Stromal cell of bone marrow (primary cell): Measurements from ENCODE around the gene PPP1R12B.
"Not testable (repeated sequence)": the region's sequence is repeated elsewhere in the genome, so short reads cannot be mapped to it uniquely, and the experiment has no call there.

Experiments used
- DNase-seq: peaks from one replicate; pipeline ENCODE4 v3.0.0-alpha.2; 2012; ENCODE audit warnings: low read depth

Gene PPP1R12B

DNA sequence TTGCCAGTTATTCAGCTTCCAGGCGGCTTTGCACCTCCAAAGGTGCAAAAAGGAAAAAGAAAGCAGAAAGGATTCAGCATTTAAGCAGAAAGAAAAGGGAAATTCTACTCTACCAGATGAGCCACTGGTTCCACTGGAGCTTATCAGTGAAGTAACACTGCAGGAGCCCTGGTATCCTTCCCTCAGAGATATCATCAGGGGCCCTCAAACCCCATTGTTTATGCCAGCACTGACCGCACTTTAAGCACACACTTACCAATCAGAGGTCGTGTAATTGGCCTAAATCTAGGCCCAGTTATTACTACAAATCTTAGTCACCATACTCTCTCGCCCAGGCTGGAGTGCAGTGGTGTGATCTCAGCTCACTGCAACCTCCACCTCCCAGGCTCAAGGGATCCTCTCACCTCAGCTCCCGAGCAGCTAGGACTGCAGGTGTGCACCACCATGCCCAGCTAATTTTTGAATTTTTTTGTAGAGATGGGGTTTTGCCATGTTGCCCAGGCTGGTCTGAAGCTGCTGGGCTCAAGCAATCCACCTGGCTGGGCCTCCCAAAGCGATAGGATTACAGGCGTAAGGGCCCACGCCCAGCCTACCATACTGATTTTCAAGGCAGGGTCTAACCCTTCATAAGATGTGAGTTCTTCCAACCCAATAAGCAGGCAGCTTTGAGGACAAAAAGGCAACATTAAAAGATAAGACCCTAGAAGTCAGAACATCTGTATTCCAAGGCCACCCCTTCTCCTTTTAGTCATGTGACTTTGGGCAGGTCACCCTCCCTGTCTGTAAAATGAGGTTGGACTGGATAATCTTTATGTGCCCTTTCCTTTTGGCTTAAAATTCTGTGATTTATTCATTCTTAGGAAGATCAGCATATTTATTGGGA lies 236.4 kb downstream of the PPP1R12B start:
- no peak for DNase-seq

DNA sequence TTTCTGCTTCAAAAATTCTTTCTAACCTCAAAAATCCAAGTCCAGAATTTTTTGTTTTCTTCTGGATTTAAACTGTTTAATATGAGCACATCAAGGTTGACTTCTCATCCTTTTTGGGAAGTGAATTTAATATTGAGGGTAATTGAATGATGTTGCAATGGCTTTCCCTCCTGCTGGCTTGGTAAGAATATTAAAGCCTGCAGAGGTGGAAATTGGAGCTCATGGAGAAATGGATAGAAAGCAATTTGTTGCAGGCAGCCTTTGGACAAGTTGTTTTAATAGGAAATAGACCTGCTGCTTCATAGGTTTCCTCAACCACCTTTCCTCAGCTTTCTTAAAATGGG lies 237.1 kb downstream of the PPP1R12B start:
- no peak for DNase-seq

DNA sequence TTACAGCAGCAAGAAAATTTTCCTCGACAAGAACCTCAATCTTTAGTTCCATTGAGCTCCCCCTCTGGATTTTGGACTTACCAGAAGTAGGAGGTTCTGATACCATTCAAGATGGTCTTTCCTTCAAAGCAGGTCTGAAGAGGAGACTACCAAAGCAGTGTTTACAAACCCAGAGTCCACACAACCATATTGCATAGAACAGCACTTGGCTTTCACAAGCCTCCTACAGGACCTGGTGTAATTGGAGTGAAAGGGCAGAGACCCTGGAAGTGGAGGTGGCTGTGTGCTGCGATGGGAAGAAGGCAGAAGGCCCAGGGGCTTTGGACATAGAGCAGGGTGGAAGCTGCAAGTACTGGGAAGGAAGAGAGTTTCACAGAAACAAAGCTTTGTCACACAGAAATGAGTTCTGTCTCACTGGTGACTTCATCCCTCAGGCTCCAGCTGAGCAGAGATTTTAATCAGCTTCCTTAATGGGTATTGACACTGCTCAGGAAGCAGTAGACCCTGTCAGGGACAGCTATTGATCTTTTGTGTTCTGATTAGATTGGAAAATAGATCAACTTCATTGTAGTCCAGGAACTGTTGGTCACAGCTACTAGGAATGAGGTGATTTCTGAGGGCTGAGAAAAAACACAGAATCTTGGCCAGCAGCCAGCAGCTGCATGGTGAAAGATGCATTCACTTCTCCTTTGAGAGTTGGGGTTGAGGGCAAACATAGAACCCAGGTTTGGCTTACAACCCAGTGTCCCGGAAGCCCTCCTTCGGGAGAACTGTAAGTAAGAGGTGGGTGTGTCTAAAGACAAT lies 237.7 kb downstream of the PPP1R12B start:
- DNase-seq: peak; percentile 33

DNA sequence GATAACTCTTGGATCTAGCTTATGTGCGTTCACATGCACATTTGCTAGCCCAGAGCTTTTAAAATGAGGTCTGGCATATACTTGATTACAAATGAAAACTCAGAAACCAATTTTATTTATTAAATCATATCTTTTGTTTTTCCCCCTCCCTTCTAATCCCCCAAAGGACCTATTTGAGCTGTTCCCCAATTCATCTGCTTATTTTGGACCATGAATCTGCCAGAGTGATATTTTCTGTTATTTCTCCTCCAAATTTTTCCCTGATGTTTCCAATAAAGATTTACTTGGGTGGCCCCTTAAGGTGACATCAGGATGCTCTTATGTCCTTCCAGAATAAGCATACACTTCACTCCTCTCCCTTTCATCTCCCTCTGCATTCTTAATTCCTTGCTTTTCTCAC lies 238.4 kb downstream of the PPP1R12B start:
- no peak for DNase-seq

DNA sequence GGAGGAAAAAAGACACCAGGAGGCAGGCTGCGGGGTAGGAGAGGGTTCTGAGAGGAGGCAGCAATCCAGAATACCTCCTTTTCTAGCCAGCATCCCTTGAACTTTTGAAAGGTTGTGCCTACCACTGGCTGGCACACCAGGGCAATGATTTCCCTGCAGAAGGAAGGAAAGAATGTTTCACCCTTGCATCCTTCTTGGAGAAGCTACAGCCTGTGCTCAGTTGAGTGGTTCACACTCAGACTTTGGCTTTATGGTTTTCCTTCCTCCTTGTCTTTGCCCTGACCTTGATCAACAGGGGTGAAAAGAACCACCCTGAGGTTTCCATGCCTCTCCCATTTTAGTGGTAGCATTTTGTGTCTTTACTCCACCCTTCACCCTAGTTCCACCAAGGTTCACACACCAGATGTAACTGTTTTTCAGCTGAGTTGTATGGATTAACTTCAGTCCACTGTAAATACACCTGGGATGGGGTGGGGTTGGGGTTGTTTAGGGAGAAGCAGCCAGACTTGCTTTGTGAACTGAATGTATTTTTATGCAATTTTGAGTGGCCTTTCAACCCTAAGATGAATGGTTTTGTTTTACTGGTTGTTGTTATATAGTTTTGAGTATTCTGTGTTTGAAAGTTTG lies 239.5 kb downstream of the PPP1R12B start:
- no peak for DNase-seq

DNA sequence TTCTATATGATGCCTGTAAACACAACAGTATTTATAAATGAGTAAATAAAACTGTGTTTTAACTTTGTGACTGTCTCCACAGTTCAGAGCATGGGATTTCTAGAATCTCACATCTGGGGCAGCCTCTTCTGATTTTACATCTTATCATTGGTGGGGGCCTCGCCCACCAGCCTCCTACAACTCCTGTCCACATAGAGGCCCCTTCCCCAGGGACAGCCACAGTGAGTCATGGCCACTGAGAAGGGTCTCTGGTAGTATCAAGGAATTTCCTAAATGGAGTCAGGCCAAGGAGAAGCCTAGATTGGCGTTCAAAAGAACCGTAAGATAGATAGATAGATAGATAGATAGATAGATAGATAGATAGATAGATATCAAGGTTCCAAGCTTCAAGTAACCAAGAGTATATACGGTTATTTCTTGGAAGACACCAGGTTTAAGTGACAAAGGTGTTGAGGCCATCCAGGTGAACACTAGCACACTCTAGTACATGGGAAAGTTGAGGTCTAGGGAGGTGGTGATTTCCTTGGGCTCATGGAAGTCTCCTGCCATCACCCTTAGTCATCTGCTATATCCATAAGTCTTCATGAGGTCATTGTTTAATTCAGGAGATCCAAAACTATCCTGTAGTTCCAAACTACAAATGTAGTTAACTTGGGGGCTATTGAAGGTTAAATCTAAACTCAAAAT lies 240.1 kb downstream of the PPP1R12B start:
- DNase-seq: no peak

DNA sequence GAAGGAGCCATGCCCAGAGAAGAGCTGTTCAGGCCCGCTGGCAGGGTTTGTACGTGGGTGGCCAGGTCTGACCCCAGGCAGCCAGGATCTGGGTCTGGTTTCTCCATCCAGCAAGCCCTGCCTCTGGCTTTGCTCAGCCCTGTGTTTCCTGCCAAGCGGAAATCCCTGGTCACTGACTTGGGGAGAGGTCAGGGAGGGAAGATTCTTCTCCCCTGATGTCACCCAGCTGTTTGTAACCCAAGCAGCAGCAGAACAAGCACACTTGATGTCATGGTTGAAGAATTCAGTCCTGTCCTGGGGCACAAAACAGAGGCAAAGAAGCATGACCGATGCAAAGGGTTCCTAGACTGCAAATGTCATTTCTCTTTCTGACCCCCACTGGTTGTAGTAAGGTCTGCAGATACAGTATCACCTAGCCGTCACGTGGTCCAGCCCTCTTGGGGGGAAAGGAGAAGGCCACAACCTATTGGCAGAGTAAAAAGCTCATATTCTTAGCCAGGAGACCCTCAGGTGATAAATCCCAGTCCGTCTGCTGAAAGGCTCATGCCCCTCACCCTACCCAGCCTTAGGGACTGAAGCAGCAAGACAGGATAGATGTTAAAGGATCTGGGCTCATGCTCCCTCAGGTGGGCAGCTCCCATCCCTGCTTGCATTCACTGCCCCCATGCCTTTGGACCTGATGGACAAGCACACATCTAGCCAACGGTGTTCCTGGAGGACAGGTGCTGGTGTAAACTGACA lies 240.9 kb downstream of the PPP1R12B start:
- peak; percentile 98 for DNase-seq

DNA sequence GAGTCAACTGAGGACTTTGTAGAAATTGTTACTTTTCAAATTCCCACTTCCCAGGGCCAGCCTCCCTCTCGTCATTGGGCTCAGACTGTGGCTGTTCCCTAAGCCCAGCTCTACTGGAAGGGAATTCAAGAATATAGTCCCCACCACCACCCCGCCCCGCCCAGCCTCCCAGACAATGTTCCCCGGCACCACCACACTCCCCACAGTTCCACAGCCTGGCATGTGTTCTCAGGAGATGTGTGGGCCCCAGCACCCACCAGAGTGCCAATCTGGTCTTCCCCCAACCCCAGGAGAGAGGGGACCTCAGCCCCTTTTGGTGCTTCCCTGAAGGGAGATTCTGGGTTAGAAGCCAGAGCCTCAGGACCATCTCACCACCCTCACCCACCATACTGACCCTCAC lies 241.6 kb downstream of the PPP1R12B start:
- no peak for DNase-seq

DNA sequence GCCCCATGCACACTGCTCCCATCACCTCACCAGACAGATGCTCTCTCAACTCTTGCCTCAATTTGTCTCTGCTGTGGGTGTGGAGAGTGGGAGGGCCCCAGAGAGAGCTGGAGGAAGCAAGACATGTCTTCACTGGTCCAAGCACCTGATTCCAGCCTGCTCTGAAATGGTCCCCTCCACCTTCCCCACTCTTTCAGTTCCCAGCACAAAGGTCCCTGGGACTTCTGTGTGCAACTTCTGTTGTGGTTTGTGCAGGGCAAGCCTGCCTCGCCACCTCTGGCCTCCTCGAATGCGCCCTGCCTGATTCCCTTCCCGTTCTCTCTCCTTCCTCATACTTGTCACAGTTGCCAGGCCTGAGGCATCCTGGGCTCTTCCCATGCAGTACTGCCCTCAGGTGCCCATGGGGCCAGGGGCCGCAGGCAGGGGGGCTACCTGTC lies 242.5 kb downstream of the PPP1R12B start:
- no peak for DNase-seq

DNA sequence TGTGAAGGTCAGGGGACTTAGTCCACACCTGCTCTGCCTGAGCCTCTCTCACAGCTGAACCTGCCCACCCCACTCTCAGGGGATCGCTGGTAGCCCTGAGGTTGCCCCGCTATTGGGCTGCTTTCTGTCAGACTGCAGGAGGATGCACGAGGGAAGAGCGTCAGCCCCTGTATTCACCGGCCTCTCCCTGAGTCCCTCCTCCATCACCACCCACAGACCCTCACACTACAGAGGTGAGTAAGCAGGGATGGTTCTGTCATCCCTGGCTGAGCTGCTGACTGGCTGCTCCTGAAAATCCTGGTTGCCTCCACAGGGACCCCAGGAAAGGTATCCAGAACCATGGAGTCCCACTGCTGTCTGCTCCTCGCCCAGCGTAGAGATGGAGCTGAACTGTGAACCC lies 243.0 kb downstream of the PPP1R12B start:
- no peak for DNase-seq

DNA sequence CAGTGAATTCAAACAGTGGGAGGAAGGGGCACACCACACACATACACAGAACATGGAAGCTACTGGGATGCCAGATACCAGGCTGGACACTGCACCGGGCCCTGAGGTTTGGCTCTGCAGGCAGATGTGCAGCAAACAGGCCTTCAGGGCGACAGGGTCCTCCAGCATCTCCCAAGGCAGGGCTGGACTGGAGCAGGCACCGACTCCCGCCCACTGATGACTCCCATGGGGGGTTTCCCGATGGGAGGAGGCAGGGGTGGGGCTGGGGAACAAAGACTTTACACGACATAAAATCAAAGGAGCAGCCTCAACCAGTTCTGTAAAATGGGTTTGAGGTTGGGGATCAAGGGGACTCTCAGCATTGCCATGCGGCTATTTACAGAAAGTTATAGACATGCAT lies 243.6 kb downstream of the PPP1R12B start:
- DNase-seq: no peak

DNA sequence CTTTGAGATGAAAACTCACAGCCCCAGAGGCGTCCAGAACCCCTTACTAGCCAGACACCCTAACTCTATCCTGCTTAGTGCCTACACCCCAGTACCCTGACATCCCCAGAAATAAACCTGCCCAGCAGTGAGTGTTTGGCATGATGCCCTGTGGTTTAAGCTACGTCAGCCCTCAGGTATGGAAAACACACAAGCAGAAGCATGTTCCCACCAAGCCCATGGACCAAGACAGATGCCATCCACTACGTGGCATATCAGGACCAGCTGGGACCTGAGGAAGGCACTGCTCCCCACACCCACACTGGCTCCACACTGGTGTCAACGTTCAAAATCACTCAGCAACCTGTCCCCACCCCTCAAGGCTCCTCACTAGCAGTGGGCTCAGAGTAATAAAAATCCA lies 245.3 kb downstream of the PPP1R12B start:
- DNase-seq: no peak

DNA sequence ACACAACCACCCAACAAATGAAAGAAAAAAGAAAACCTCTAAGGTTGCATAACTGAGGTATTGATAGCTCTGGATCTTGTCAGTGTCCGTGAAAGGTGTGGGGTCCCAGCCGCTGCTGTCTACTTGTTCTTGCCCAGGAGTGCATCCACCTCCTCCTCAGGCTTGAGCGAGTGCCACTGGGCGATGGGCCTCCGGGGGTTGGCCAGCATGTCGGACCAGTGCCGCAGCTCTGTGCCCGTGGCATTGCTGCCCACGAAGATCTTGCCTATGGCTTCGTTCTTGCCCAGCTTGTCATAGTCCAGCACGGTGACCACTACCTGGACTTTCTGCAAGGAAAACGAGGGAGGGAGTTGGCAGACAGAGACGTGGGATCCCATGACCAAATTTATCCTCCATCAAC lies 248.1 kb downstream of the PPP1R12B start:
- DNase-seq: no peak

DNA sequence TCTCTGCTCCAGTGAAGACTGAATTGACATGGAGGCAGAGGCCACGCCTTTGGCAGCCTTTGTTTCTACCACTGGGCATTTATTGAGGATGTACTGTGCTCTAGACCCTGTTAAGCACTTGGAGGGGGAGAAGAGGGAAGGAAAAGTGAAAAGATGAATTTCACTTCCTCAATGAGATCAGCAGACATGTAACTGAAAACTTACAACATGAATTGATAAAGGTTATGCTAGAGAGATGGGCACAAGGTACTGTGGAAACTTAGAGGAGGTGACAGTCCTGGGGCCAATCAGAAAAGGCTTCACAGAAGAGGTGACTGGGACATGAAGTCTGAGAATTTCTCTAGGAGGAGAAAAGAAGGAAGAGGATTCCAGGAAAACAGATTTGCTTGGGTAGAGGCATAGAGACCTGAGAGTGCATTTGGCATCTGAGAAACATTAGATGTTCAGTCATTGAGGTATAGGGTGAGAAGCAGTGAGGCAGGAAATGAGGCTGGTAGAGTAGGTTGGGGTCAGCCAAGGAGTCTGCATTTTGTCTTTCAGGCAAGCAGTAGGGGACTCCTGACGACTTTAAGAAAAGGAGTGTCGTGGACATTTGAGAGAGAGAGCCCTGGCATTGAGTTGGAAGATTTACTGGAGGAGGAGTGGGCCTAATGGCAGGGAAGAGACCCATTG lies 248.7 kb downstream of the PPP1R12B start:
- no peak for DNase-seq

DNA sequence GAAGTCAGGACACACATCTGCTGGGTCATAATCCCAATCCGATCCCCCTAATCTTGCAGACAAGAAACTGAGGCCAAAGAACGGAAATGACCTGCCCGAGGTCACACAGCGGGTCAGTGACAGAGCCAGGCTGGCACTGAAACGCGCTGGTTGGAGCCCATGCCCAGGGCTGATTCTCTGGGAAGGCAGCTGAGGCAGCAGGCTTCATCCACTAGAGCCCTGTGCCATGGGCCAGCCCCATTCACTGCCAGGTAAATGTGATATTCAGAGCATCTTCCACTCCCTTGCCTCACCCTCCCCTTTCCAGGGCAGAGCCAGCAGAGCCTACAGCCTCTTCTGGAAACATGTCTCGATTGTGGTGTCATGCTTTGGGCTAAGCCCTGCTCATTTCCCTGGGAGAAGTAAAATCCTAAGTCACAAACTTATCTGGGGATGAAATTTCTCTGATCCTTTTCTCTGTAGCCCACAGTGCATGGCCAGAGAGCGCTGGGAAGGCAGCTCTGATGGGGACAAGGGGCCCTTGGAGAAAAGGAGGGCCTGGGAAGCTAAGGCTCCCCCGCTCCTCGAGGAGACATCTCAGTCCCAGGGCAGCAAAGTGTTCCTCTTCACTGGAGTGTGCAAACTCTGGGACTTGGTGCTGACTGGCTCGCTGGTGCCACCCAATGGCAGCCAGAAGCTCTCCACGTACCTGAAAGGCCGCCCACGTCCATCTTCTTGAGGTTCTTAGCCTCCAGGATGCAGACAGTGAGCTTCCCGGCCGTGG lies 251.4 kb downstream of the PPP1R12B start:
- peak; percentile 51 for DNase-seq

DNA sequence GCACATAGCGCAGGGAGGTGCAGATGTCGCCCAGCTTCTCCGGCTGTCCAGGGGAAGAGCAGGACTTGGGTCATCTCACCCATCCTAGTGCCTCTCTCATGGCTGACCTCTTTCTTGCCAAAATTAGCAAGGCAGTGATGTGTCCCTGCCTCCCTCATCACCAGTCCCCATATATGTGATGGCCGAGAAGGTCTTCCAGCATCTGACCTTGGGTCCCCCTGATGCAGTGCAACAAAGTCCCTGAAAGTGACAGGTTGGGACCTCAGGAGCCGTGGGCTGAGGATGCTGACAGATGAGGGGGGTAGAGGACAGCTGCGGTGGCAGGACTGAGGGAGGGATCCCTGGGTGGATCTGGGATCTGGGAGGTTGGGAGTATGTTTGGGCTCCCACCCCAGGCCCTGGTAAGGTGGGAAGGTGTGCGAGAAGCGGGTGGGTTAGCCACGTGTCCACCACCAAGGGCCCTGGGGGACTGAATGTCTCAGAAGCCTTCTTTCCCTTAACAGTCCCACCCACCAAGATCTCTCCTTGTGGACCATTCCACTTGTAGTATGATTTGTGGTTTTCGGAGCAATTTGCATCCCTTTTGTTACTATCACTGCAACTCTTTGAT lies 252.0 kb downstream of the PPP1R12B start:
- DNase-seq: no peak

DNA sequence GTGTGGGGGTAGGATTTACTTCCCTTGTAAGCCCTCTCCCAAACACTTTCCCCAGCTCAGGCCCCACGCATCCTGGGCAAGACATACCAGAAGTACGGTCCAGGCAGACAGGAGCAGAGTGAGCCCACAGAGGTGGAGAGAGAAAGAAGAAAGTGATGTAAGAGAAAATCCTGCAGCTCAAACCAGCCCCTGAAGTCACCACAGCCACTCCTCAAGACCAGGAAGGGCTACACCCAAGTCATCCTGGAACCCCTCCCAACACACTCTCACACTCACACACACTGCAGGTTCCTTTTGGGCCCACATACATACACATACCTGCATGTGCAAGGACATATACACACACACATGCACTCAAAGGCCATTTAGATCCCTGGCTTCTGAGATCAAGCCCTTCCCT lies 254.9 kb downstream of the PPP1R12B start:
- no peak for DNase-seq

DNA sequence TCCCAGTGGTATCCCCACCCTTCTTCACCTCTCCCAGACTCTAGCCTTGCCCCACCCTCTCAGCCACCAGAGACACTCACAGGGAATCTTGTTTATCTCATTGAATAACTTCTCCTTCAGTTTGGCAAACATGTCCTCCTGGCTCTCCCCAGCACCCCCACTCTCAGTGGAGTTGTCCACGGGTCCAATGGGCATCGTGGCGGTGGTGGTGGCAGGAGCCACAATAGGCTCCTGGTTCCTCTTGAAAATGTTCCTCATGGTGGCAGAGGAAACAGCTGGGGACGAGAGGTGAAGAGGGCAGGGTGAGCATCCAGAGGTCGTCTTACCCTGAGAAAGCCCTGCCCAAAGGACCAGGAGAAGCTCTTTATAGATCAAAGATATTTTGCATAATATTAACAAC lies 257.0 kb downstream of the PPP1R12B start:
- DNase-seq: no peak

DNA sequence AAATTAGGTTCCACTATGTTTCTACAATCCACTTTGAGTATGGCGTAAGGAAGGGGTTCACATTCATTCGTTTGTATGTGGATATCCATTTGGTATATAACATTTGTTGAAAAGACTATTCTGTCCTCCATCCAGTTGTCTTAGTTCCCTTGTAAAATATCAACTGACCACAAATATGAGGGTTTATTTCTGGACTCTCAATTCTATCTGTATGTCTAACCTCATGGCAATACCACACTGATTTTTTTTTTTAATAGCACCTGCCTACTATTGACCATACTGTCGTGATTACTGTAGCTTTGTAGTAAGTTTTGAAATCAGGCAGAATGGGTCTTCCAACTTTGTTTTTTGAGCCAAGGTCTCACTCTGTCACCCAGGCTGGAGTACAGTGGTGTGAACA lies 263.5 kb downstream of the PPP1R12B start:
- DNase-seq: not testable (repeated sequence)

DNA sequence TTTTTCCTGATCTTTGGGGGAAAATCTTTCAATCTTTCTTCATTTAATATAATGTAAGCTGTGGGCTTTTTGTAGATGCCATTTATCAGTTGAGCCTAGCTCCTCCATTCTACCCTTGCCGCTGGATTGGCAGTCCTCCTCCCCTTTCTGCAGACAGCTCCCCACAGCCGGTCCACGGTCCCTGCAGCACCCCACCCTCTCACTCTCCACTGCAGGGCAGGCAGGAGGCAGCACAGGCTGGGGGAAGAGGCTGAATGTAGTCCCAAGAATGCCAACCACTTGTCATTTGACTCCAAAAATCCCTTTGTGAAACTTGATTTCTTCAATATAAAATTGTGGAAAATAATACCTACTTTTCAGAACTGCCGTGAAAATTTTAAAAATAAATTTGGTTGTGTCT lies 265.1 kb downstream of the PPP1R12B start:
- no peak for DNase-seq
